G401 (cell line): ENCODE results near the gene SERGEF. TPM values are rescaled to one million over a fixed set of nuclear protein-coding genes. Genes with fewer than 3 reads are reported as not detected.
A peak's percentile ranks its signal among the peaks of the same experiment; 100 is the strongest.

Experiments used
- DNase-seq: peaks from one replicate; pipeline ENCODE4 v3.0.0-alpha.2; 2015; ENCODE audit warnings: low spot score
- in situ Hi-C: cut with HindIII; loops from 2 replicates; pipeline ENCODE4 v1.10.0; 2016; ENCODE audit warnings: low sequenced_read_pairs, mixed read lengths
- total RNA-seq: library from RNA; depleted of rRNA; stranded (reverse); fragments of >200 nt; shearing (Covaris generic); gene quantifications from 2 replicates; pipeline ENCODE4 v1.2.3, GENCODE V29; 2014

Gene SERGEF
- total RNA-seq, 1 experiment from 2014 or later = 28.2 TPM

- in situ Hi-C loops = no loop called here
- no peak for DNase-seq
Measured at GRCh38 chr11:17769218-17769617, 243.6 kb downstream of the SERGEF start.

GRCh38 chr11:17768547-17768946, 244.3 kb downstream of the SERGEF start:
- DNase-seq = no peak
- in situ Hi-C loops = no loop called here

- in situ Hi-C loops = no loop called here
- DNase-seq = no peak
Measured at GRCh38 chr11:17767914-17768313, 244.9 kb downstream of the SERGEF start.

- in situ Hi-C loops = no loop called here
- DNase-seq = no peak
Measured at GRCh38 chr11:17767301-17767885, 245.5 kb downstream of the SERGEF start.

GRCh38 chr11:17766590-17766989, 246.3 kb downstream of the SERGEF start:
- DNase-seq = no peak
- in situ Hi-C loops = no loop called here

GRCh38 chr11:17766073-17766359, 246.8 kb downstream of the SERGEF start:
- in situ Hi-C loops = no loop called here
- DNase-seq = no peak

- peak; percentile 72 for DNase-seq
- in situ Hi-C loops = no loop called here
Measured at GRCh38 chr11:17765356-17766072, 247.3 kb downstream of the SERGEF start.

- in situ Hi-C loops = no loop called here
- no peak for DNase-seq
Measured at GRCh38 chr11:17764446-17765218, 248.2 kb downstream of the SERGEF start.

GRCh38 chr11:17763703-17764102, 249.1 kb downstream of the SERGEF start:
- DNase-seq = no peak
- in situ Hi-C loops = no loop called here

GRCh38 chr11:17763244-17763643, 249.6 kb downstream of the SERGEF start:
- no peak for DNase-seq
- in situ Hi-C loops = no loop called here

- DNase-seq = no peak
- in situ Hi-C loops = no loop called here
Measured at GRCh38 chr11:17762309-17762974, 250.4 kb downstream of the SERGEF start.

GRCh38 chr11:17760102-17761029, 252.5 kb downstream of the SERGEF start:
- peak; percentile 87 for DNase-seq
- in situ Hi-C loops = no loop called here

- DNase-seq = no peak
- in situ Hi-C loops = no loop called here
Measured at GRCh38 chr11:17755891-17756290, 257.0 kb downstream of the SERGEF start.

GRCh38 chr11:17753641-17754040, 259.2 kb downstream of the SERGEF start:
- in situ Hi-C loops = no loop called here
- peak; percentile 77 for DNase-seq

- peak; percentile 65 for DNase-seq
- in situ Hi-C loops = no loop called here
Measured at GRCh38 chr11:17753153-17753552, 259.7 kb downstream of the SERGEF start.

GRCh38 chr11:17752144-17752543, 260.7 kb downstream of the SERGEF start:
- DNase-seq = no peak
- in situ Hi-C loops = no loop called here

GRCh38 chr11:17751558-17751957, 261.3 kb downstream of the SERGEF start:
- no peak for DNase-seq
- in situ Hi-C loops = no loop called here

- in situ Hi-C loops = no loop called here
- no peak for DNase-seq
Measured at GRCh38 chr11:17750801-17751165, 262.1 kb downstream of the SERGEF start.
